Measurements from ENCODE around the gene LCK. TPM values are rescaled to one million over a fixed set of nuclear protein-coding genes. Genes with fewer than 3 reads are reported as not detected.
A peak's percentile ranks its signal among the peaks of the same experiment; 100 is the strongest.

LCK gene
- total RNA-seq (2014; rRNA removed; shearing (Covaris generic)) (69.4 and 86.6 TPM in 2 replicates), polyA plus RNA-seq (2016; fragmentation: Nextera tagmentation; extraction: Ambion mirVana) (33.2 and 37.5 TPM in 2 replicates)
- long read RNA-seq, transcript LCK-214 (13 exons, 2,099 nt): major isoform, 30 of 37 reads
- long read RNA-seq, partial matches to known transcripts: 3 of 37 reads
- long read RNA-seq, other reads (novel, unspliced or antisense): 4 of 37 reads

- no peaks in the 10 kb centered on the region for H4K20me1 ChIP-seq (replicated peaks; ENCODE audit: insufficient read depth)
- peak within 1 kb of the TSS; percentile 84; the same call in 1 of the 2 replicates for H3K4me2 ChIP-seq
- H3K27me3 Mint-ChIP-seq (ENCODE audit: insufficient read depth, low read depth, poor library complexity): peaks cover 16% of the 10 kb centered on the region
- no peak within 1 kb of the TSS for H3K27ac ChIP-seq (ENCODE audit: low read depth)
- H3K4me3 Mint-ChIP-seq: no peak within 1 kb of the TSS; the same call in 2 of the 3 replicates
- peak within 1 kb of the TSS; percentile 87 for H2AFZ ChIP-seq
- H3K4me3 ChIP-seq: no peak within 1 kb of the TSS
- peak within 1 kb of the TSS; percentile 42; the same call in 1 of the 2 replicates for H3K27ac Mint-ChIP-seq
- H3K4me1 ChIP-seq (ENCODE audit: insufficient read depth): peaks cover 31% of the 10 kb centered on the region
- H3K79me2 ChIP-seq (replicated peaks; ENCODE audit: insufficient read depth): no peaks in the 10 kb centered on the region
- no peaks in the 10 kb centered on the region for H3K9me2 ChIP-seq (ENCODE audit: insufficient read depth)
- DNase-seq (ENCODE audit: low spot score) (peak; percentile 36), ATAC-seq (peak; percentile 9; the same call in 2 of the 3 replicates)
- H3K9me3 Mint-ChIP-seq: no peaks in the 10 kb centered on the region
- no peak for TF ChIP-seq ZNF462 (CRISPR knock-in tag; IDR thresholded peaks at IDR 0.05)
- no peak for TF ChIP-seq ZNF331 (CRISPR knock-in tag; IDR thresholded peaks at IDR 0.05; ENCODE audit: low read depth)
- no peak for TF ChIP-seq ETS1 (IDR thresholded peaks at IDR 0.05)
- no peak for TF ChIP-seq ZNF114 (CRISPR knock-in tag; IDR thresholded peaks at IDR 0.05)
- TF ChIP-seq NANOG (IDR thresholded peaks at IDR 0.05; ENCODE audit: borderline replicate concordance): no peak
- TF ChIP-seq JUNB (IDR thresholded peaks at IDR 0.05; ENCODE audit: unreplicated experiment): no peak
- H3F3A ChIP-seq (replicated peaks; ENCODE audit: low read depth): peaks cover 26% of the 10 kb centered on the region
- peaks cover 31% of the 10 kb centered on the region for H3K4me1 Mint-ChIP-seq
- H3K36me3 Mint-ChIP-seq (ENCODE audit: low read depth): no peaks in the 10 kb centered on the region
- H3K36me3 ChIP-seq (ENCODE audit: insufficient read depth): no peaks in the 10 kb centered on the region
- H3K27me3 ChIP-seq (ENCODE audit: insufficient read depth): no peaks in the 10 kb centered on the region
These were observed at the start of gene LCK for GRCh38 chr1:32250893-32251716. Gene LCK, plus strand, starts transcription at chr1:32251265. Its CDS starts 23,065 bp downstream, at chr1:32274330.

Measured in GM23338 (cell line).